Activated CD8-positive, alpha-beta memory T cell treated with anti-CD3 and anti-CD28 coated beads for 48 hours (primary cell): Measurements from ENCODE around the gene PIH1D1.

Experiments used
- DNase-seq, 3 experiments: peaks; one replicate each; pipeline ENCODE4 v3.0.0-alpha.2; 2020; ENCODE audit warnings: low read depth in 2 of 3, low spot score in 2 of 3

Gene PIH1D1

DNA sequence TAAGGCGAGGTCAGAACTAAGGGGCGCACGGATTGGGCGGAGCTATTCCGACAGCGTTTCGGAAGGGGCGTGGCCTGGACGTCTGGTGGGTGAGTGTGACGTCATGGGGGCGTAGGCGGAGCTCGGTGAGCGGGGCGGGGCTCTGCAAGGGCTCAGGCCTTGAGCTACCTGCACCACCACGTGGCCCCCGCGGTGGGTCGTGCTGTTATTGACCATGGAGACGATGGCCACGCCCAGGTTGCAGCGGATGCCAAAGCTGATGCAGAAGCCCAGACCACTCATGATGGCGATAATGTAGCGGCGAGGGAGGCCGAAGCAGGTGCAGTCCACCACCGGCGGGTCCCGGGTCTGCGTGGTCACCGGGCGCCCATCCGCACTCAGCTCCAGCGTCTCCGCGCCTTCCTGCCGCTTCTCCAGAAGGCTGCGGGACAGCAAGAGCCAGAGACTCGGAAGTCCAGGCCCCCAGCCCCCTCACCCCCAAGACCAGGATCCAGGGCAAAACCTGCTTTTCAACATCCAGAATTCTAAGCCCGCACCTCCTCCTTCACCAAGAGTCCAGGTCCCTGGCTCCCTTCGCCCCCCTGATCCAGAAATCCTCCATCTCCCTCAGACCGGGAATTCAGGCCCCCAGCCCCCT, 15.1 kb downstream of the PIH1D1 start:
- no peak for DNase-seq

DNA sequence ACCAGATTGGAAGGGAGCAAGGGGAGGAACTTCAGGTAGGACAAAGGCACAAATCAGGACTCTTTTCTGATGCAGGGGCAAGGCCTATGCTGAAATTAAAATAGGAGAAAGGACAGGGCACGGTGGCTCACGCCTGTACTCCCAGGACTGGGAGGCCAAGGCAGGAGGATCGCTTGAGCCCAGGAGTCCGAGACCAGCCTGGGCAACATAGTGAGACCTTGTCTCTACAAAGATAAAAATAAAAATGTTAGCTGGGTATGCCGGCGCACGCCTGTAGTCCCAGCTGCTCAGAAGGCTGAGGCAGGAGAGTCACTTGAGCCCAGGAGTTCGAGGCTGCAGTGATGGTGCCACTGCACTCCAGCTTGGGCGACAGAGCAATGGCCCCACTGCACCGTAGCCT, 15.9 kb downstream of the PIH1D1 start:
- DNase-seq, result no peak

DNA sequence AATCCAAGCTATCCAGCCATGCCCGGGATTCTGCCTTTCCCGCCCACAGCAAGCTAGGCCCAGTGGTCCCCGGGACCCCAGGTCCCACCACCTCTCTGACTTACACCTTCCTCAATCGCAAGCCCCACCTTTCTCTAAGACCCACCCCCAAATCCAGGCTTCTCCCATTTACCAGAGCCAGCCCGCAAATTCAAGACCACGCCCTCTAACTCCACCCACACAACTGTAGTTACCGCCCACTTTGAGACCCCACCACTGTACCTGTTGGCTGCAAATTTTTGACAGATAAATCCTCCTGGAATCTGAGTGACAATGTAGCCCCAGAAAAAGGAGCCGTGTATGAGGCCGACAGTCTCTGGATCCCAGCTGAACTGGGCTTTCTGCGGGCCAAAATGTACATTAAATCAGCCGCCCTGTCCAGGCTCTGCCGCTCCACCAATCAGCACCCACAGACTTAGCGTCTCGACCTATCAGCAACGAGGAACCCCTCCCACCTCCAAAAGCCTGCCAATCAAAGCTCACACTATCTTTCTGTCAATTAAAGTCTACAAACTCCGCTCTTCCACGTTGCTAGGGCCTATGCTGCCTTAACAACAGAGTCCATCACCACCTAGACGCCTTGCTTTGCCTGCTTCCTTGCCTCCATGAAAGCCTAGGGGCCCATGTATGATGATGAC, 16.6 kb downstream of the PIH1D1 start:
- DNase-seq, result no peak

- DNase-seq, result no peak
These were observed 18.2 kb downstream of the PIH1D1 start for GRCh38 chr19:49433240-49433901.

DNA sequence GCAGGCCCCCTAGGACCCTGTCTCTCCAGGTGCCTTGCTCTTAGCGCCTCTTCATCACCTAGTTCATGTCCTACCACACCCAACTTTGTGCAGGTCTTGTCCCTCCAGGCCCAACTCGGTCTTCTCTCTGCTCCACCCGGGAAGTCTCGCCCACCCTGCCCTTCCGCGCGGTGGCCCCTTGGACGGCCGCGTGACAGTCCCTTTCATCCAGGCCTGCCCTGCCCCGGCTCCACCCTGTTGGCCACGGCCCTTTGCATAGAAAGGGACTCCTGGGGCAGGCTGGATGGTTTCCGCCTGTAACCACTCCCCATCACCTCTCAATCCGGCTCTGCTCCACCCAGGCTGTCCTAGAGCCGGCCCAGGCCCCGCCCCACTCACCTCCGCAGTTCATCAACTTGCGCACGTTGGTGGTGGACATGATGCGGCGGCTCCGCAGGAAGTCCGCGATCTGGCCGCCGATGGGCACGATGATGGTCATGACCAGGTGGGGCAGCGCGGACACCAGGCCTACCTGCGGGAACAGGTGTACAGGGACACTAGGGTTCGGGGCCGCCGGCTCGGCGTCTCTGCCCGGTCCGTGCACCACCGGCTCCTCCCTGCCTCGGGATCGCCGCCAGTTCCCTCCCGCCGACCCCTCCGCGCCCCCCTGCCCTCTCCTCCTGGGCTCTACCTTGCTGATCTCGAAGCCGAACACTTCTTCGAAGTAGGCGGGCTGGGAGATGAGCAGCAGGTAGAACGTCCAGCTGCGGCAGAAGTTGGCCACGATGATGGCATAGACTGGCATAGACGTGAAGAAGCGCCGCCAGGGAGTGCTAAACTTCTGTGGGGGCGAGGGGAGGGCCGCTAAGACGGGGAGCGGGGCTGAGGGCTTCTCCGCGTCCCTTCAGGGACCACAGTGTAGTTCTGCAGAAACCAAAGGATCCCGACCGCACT, 19.2 kb downstream of the PIH1D1 start:
- no peak for DNase-seq

DNA sequence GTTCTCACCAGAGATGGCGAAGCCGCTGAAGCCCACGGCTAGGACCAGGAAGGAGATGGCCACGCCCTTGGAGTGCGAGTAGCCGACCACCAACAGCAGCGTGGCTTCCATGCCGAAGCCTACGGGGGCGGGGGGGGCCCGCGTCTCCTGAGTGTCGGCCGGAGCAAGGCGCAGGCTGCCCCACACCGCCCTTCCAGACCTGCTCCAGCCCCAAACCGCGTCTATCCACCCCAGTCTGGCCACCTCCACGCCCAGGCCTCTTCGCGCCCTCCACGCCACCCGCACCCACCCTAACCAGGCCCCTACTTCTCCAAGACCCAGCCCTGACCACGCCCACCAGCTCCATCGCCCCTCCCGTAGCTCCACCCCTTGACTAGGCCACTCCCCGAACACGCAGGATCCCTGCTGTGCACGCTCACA, 20.3 kb downstream of the PIH1D1 start:
- DNase-seq, result no peak

DNA sequence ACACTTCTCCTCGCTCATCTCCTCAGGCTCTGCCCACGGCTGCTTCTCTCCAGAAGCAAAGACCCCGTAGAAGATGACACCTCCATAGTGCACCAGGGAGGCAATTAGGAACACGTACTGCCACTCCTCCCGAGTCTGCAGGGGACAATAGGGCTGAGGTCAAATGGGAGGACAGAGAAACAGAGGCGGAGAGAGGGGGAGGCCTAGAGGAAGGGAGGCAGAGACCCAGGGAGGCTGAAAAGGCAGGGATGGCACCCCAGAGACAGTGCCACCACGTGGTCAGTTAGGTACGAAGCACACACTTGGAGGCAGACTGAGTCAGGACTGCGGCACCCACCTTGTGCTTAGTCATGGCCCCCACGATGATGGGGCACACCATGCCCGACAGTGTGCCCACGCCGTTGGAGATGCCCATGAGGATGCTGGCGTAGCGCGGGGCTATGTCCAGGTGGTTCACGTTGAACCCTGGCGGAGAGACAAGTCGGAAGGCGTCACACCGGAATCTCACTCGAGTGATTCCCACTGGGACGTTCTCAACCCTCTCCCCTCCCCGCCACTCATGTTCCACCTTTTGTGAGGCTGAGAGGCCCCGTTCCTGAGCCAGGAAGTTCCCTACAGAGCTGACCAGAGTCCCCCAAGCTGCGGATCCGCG, 20.8 kb downstream of the PIH1D1 start:
- DNase-seq, result no peak

DNA sequence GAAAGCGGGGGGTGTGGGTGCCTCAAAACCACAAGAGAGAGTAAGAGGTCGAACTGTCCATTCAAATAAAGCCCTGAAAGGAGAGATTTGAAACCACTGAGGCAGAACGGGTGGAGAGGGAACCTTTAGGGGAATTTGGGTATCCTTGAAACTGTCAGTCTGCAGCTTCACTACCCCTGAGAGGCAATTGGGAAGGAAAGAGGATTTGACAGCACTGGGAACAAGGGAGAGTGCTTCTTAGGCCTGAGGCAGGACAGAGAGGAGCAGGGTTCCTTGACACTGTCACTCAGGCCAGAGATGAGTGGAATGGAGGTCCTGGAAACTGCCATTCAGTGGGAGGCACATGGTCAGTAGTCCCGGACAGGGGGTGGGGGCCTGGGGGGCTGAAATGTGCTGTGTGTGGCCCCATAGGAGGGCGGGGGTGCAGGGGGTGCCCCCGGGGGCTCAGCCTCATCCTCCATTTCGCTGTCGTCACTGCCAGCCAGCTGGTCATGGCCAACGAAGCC, 21.4 kb downstream of the PIH1D1 start:
- no peak for DNase-seq

- no peak for DNase-seq
These were observed 22.8 kb downstream of the PIH1D1 start for GRCh38 chr19:49428547-49429451.

DNA sequence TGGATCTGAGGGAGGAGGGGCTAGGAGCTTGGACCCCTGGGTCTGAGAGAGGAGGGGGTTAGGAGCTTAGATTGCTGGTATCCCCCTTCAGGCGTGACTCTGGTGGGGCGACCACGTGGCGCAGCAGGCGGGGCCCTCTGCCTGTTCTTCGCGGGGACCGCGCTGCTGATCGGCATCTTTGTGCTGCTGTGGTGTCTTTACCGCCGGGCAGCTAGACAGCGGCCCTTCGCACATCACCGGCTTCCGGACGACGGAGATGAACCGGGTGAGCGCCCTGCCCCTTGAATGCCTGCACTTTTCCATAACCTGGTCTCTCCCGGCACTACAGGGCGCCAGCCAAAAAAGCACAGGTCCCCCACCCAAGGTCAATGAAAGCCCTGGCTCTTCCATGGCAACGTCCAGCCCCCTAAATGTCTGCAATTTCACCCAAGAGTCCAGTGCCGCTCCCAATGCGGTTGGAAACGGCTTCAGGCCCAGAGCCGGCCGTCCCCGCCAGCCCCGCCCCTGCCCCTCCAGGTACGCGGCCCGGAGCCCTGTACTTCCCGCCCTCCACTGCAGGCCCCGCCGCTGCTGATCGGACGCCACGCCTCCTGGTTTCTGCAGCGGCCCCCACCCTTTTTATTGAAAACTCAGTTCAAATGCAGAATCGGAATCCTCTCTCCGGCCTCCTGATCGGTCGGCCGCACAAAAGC, 23.6 kb downstream of the PIH1D1 start:
- DNase-seq, result no peak

DNA sequence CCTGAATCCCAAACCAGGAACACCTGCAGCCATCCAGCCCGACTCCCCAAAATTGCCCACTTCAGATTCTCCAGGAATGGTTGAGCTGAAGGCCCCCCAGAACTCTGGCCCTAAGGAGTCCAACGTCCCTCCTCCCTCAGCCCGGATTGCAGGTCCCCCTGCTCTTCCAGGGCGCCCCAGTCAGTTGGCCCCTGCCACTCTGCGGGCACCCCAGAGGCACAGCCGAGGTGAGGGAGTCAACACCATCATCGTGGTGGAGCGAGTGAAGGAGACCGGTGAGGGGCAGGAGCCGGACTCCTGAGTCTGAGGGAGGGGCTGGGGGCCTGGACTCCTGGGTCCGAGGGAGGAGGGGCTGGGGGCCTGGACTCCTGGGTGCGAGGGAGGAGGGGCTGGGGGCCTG, 24.3 kb downstream of the PIH1D1 start:
- no peak for DNase-seq

GRCh38 chr19:49425922-49426592, 25.6 kb downstream of the PIH1D1 start:
- DNase-seq, result no peak

DNA sequence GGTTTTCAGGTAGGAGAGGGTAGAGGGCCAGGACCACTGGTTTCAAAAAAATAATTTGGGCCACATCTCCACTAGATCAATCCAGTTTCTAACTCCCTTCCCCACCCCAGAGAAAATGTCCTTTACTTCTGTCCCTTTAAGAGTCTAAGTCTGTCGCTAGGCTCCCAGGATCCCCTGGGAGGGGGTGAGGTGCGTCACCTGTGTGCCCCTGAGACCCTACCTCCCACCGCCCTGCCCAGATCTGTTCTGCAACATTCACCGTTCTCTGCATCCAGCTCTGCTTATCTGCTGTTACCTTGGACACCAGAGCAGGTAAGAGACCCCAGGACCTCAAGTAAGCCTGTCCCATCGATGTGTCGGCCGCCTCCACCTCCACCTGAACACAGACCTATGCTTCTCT, 26.4 kb downstream of the PIH1D1 start, which contains the start of gene GFY:
Gene GFY (plus strand): TSS at position 211 of the 400 bp plus-strand sequence. CDS start 1,043 bp downstream, outside the sequence.
- DNase-seq, result no peak

DNA sequence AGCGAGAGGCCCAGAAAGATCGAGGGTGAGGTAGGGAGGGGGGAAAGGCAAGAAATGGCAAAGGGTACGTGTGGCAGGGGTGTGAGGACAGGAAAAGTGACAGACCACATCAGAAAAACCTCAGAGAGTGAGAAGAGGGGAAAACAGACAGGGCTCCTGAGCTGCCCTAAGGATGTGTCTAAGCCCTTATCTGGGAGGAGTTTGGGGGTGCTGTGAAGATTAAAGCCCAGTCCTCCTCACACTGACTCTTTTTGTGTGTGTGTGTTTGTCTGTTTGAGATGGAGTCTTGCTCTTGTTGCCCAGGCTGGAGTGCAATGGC, 27.7 kb downstream of the PIH1D1 start:
- no peak for DNase-seq

- no peak for DNase-seq
These were observed 28.3 kb downstream of the PIH1D1 start, which contains the start of gene PTH2 for GRCh38 chr19:49423071-49423984. PTH2 (minus strand) TSS chr19:49423441; CDS start chr19:49423339, 102 bp downstream.

GRCh38 chr19:49422407-49423070, 29.1 kb downstream of the PIH1D1 start:
- DNase-seq, result no peak

DNA sequence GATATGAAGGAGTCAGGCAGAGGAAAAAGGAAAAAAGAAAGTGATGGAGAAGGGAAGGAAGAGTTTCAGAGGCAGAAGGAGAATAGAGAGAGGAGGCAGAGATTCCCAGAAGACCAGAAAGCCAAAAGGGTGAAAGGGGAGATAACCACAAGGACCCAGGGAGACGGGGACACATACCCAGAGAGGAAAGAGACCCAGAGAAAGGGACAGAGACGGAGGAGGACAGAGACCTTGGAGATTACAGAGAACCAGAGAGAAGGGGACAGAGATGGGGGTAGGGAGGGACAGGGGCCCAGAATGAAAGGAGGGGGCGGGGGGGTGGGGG, 29.8 kb downstream of the PIH1D1 start:
- DNase-seq, result no peak
